SH-SY5Y (cell line): ENCODE data around the gene TENM4.

Experiments
- GATA2 ChIP-seq: IDR thresholded peaks from 2 replicates; pipeline ENCODE4 v1.6.1; 2011; ENCODE audit warnings: mild to moderate bottlenecking, low read depth, low read length
- GATA3 ChIP-seq: IDR thresholded peaks from 2 replicates; pipeline ENCODE4 v1.6.1; 2011; ENCODE audit warnings: low read depth, mild to moderate bottlenecking, low read length, moderate library complexity

GRCh38 chr11:79290761-79291160, 150.1 kb downstream of the TENM4 start:
- TF ChIP-seq GATA2 (no peak), GATA3 (no peak)
